Stimulated activated CD4-positive, alpha-beta T cell treated with anti-CD3 and anti-CD28 coated beads, TNF-alpha, amount 100 ng/mL, for 24 hours (primary cell): ENCODE results near the gene ABHD2.
"Not testable (repeated sequence)": the region's sequence is repeated elsewhere in the genome, so short reads cannot be mapped to it uniquely, and the experiment has no call there.

Experiments used
- DNase-seq, 3 experiments: peaks; one replicate each; pipeline ENCODE4 v3.0.0-alpha.2; 2020; ENCODE audit warnings: low read depth in 3 of 3

Gene ABHD2

DNA sequence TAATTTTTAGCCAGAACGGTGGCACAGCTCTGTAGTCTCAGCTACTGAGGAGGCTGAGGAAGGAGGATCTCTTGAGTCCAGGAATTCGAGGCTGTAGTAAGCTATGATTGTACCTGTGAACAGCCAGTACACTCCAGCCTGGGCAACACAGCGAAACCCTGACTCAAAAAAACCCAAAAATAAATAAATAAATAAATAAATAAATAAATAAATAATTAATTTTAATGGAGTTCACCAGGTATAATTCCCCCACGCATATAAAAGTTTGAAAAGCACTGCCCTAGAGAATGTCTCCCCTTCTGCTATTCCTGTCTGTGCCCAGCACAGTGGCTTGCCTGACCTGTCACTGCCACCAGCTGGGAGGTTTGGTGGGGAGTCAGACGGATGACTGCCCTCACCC, 137.3 kb downstream of the ABHD2 start:
- DNase-seq, result no peak

DNA sequence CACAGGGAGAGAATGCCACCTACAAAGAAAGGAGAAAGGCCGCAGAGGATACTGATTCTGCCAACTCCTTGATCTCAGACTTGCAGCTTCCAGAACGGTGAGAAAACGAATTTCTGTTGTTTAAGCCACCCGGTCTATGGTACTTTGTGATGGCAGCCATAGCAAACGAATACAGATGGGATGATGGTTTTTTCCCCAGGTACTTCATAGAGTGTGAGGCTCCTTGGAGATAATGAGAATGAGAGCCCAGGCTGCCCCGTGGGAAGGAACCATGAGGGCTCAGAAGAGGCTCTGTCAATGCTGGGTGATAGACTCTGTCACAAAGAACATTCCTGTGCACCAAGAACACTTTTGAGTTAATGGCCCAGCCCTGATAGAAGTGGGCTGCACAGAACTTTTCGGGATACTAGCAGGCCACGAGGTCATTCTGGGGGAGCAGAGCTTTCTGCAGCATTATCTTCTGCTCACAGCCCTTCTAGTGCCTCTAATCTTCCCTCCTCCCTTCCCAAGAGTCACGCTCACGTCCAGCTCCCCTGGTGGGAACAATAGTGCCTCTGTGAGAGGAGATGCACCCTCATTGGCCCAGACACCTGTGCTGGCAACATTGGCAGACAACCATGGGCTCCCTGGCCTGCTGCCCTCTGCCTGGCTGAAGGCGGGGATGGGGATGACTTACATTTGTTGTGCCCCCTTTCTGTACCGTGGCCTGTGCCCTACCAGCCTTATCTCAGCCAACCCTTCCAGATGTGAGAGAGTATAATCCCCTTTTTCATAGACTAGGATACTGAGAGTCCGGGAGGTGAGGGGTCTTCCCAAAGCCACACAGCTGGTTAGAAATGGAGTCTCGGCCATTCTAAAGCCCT, 138.3 kb downstream of the ABHD2 start:
- no peak for DNase-seq

DNA sequence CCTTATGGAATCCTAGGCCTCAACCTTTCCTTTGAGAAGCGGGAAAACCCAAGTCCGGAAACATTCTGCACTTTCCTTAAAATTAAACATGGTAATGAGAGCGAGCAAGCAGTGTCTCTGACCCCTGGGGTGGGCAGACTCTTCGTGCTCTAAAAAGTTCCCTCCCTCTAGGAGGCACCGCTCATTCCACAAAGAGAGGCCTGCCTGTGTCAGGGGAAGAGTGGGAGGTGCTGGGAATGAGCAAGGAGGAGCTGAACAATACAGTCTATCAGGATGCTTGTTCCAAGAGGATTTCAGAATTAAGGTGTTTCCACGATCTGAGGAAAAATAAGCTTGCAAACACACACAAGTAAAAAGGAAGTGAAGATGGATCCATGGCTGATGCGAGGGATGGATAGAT, 139.2 kb downstream of the ABHD2 start:
- no peak for DNase-seq

DNA sequence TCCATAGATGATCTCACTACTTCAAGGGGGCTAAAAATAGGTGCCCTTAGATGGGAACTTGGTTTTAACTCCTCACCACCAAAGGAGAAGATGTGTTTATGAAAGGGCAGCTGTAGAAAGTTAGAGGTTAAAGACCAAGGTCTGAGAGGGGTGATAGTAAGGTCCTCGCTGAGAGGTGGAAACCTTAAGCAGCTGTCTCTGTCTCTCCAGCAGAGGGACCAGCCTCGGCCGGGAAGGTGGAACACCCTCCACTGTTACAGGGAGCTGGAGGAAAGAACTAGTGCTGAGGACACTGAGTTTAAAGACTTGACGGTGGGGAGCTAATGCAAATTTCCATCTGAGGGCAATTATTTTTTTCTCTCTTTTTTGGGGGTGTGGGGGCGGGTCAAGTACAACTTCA, 142.0 kb downstream of the ABHD2 start:
- no peak for DNase-seq

DNA sequence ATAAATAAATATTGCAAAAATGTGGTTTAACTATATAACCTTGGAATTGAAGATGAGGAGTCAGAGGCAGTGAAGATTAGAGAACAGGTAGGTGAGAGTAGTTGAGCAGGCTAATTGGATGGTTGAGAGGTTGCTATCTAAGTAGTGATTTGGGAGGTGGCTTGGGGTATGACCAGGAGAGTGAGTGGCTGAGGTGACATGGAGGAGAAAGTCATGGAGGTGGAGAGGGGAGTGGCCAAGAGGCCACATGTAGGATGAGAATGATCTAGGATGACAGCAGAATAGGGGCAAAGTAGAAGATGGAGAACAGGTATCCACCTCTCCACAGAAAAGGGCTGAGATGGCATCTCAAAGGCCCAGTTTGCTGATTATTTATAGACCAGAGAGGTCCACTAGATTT, 143.6 kb downstream of the ABHD2 start:
- no peak for DNase-seq

DNA sequence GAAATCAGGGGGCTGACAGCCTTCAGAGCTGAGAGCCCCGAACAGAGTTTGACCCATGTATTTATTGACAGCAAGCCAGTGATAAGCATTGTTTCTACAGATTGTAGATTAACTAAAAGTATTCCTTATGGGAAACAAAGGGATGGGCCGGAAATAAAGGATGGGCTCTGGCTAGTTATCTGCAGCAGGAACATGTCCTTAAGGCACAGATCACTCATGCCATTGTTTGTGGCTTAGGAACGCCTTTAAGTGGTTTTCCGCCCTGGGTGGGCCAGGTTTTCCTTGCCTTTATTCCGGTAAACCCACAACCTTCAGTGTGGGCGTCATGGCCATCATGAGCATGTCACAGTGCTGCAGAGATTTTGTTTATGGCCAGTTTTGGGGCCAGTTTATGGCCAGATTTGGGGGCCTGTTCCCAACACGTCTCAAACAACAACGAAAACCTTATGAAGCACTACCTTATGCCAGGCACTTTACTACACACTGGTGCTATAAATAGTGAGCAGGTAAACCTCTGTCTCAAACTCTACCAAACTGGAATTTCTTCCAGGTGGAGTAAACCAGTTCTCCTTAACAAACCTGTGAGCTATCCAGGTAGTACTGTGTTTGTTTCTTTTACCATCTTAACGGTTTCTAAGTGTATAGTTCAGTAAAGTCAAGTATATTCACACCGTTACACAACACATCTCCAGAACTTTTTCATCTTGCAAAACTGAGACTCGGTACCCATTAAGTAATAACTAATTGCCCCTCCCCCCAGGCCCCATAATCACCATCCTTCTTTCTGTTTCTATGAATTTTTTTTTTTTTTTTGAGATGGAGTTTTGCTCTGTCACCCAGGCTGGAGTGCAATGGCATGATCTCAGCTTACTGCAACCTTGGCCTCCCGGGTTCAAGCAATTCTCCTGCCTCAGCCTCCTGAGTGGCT, 151.9 kb downstream of the ABHD2 start:
- not testable (repeated sequence) for DNase-seq

DNA sequence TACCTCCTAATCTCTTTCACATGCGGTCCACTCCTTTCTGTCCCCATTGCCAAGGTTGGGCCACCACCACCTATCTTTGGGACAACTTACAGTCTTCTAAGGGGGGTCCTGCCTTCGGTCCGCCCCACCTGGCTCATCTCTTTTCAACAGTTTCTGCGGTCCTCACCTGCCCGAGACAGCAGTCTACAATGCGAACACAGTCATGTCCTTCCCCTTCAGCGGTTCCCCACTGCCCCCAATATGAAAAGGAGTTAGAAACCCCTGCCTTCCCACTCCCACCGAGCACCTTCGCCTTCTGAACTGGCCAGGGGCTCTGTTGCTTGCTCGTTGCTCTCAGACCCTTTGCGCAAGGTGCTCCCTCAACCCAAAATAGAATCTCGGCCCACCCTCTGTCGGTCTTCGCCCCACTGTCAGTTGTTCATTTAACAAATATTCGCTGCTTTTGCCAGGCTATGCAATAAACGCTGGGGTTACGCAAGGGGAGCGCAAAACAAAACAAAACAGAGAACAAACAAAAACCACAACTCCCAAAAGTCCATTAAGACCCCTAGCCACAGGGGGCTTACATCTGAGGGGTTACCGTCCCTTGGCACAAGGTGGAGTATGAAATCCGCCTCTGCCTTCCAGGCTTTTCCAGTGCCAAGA, 154.9 kb downstream of the ABHD2 start:
- DNase-seq, result no peak

DNA sequence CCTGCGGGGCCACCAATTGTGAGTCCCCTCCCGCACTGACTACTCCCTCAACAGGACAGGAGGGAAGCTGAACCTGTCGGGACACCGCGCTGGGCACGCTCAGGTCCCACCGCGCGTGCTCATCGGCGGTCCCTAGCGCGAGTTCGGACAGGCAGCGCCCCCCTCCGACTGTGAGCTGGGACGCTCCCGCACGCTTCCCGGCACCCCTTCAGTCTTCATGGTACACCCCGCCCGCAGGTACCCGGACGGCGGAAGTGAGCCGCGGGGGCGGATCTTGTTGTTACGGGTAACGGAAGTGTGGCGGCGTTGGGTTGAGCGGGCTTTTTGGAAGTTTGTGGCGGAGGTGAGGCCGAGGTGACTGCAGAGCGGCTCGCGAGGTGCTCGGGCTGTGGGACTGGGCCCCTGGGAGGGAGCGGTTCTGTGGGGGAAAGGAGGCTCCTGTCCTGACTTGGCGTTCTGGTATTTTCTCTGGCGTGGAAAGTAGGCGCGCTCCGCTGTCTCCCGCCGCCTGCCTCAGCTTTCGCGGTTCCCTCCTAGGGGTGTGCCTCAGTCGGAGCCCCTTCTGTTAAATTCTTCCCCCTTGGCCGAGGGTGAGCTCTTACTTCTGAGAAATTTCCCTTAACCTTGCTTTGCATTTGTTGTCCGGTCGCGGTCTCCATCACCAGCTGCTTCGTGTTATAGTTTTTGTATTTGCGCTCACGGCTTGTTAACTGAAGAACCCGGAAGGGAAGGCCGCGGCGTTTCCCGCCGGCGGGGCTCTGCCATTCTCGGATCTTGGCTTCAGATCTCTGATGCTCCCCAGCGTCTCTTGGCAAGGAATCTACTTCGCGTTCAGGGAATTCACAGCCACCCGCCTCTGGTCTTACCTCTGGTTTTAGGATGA, 155.7 kb downstream of the ABHD2 start, which contains the start of gene FANCI:
Gene FANCI (plus strand): TSS at position 289 of the 883 bp plus-strand sequence. CDS start 3,669 bp downstream, outside the sequence.
- DNase-seq, result peak; percentile 97 to 98 (median 97)

DNA sequence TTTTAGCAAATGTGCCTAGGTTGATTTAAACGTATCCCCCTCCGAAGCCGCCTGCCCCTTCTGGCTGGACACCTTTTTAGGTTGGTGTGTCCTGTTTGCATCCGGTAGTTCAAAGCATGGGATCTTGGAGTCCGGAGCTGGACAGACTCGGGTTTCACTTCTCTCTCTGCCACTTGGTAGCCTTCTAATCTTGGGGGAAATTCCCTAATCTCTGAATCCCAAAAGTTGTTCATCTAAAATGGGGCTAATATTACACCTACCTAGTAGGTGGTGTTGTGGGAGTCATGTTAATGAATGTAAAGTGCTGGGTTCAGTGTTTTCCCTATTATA, 156.3 kb downstream of the ABHD2 start:
- no peak for DNase-seq

DNA sequence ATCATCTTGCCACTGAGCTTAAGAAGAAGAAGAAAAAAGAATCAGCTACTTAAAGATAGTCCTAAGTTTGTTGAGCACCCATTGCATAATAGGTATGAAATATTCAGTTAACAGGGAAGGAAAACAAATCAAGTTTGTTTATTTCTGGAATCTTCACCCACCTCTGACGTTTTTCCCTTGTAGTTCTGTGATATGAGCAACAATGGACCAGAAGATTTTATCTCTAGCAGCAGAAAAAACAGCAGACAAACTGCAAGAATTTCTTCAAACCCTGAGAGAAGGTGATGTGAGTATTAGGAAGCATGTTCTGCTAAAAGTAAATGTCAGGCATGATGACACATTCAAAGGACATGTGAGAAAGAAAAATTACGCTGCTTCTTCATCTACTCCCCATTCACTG, 159.2 kb downstream of the ABHD2 start:
- DNase-seq, result no peak

DNA sequence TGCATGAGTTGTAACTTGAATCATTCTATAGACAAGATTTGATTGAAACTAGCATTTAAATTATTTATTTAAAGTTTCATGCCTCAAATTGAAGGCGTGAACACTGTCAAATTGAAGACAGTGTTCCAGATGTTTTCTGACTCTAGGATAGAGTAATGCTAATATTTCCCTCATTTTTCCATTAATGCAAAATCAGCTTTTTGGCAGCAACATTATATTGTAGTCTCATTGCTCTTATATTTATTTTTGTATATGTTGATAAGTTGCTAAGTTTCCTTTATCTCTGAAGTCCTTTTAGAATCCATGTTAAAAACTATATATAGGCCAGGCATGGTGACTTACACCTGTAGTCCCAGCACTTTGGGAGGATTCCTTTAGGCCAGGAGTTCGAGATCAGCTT, 160.3 kb downstream of the ABHD2 start:
- DNase-seq, result no peak

DNA sequence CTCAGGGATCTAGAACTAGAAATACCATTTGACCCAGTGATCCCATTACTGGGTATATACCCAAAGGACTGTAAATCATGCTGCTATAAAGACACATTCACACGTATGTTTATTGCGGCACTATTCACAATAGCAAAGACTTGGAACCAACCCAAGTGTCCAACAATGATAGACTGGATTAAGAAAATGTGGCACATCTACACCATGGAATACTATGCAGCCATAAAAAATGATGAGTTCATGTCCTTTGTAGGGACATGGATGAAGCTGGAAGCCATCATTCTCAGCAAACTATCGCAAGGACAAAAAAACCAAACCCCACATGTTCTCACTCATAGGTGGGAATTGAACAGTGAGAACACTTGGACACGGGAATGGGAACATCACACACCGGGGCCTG, 161.9 kb downstream of the ABHD2 start:
- not testable (repeated sequence) for DNase-seq
